PC-3 (cell line): ENCODE measurements around the gene C1orf210. TPM values are rescaled to one million over a fixed set of nuclear protein-coding genes. Genes with fewer than 3 reads are reported as not detected.

Source experiments
- ATAC-seq: fragments of 200-7000 bp; cut with Tn5 transposase; 2 replicates; pipeline ENCODE4 v1.9.1; 2020; ENCODE audit warnings: mild to moderate bottlenecking, moderate library complexity
- BruUV-seq: library from RNA; stranded (reverse); fragments of 400-500 nt; replicated peaks from 2 replicates; lab custom pipeline; 2021; lab: Mats Ljungman, UMichigan
- CTCF ChIA-PET: fragments of 300-600 bp; sonication (Branson Sonifier 250); formaldehyde crosslinking; loops from one replicate; lab custom pipeline; 2022; ENCODE audit warnings: antibody characterized with exemption; lab: Charles Lee
- POLR2A ChIA-PET: fragments of 300-600 bp; sonication (Branson Sonifier 250); formaldehyde crosslinking; loops from one replicate; lab custom pipeline; 2022; ENCODE audit warnings: antibody characterized with exemption; ENCODE audit not compliant: unreplicated experiment; lab: Charles Lee
- DNase-seq: peaks from one replicate; pipeline ENCODE4 v3.0.0-alpha.2; 2015
- H2AFZ ChIP-seq: fragments of 300-600 bp; sonication (generic); 2 replicates; pipeline ENCODE4 v1.6.0; 2016; ENCODE audit warnings: antibody characterized with exemption, low read length
- H3F3A ChIP-seq: fragments of 300-600 bp; sonication (generic); one replicate; pipeline ENCODE4 v1.6.0; 2017; ENCODE audit warnings: antibody characterized with exemption, low read length, control low read depth, mild to moderate bottlenecking; ENCODE audit not compliant: unreplicated experiment
- H3K27ac ChIP-seq: fragments of 300-600 bp; sonication (generic); 2 replicates; pipeline ENCODE4 v1.5.1; 2016; ENCODE audit warnings: mild to moderate bottlenecking, low read length
- H3K27me3 ChIP-seq: fragments of 300-600 bp; sonication (generic); 2 replicates; pipeline ENCODE4 v1.6.1; 2016; ENCODE audit warnings: low read length, mixed read lengths
- H3K36me3 ChIP-seq: fragments of 300-600 bp; sonication (generic); 2 replicates; pipeline ENCODE4 v1.6.1; 2016; ENCODE audit warnings: low read depth, mixed run types, low read length, mixed read lengths
- H3K4me1 ChIP-seq: fragments of 300-600 bp; sonication (generic); 2 replicates; pipeline ENCODE4 v1.5.1; 2016; ENCODE audit warnings: low read length; ENCODE audit not compliant: insufficient read depth
- H3K4me2 ChIP-seq: fragments of 300-600 bp; sonication (generic); 2 replicates; pipeline ENCODE4 v1.6.0; 2016; ENCODE audit warnings: low read length
- H3K4me3 ChIP-seq: fragments of 300-600 bp; sonication (generic); 2 replicates; pipeline ENCODE4 v1.5.1; 2016; ENCODE audit warnings: mild to moderate bottlenecking, low read length, mixed read lengths
- H3K79me2 ChIP-seq: fragments of 300-600 bp; sonication (generic); 2 replicates; pipeline ENCODE4 v1.6.1; 2017; ENCODE audit warnings: low read length, mixed read lengths
- H3K9ac ChIP-seq: fragments of 300-600 bp; sonication (generic); 2 replicates; pipeline ENCODE4 v1.6.0; 2016; ENCODE audit warnings: mild to moderate bottlenecking, low read length
- H3K9me2 ChIP-seq: fragments of 300-600 bp; sonication (generic); replicated peaks from 2 replicates; pipeline ENCODE4 v1.6.1; 2016; ENCODE audit warnings: mixed run types, low read length, mixed read lengths
- H3K9me3 ChIP-seq: fragments of 300-600 bp; sonication (generic); 2 replicates; pipeline ENCODE4 v1.6.1; 2016; ENCODE audit warnings: low read length, mixed read lengths
- H4K20me1 ChIP-seq: fragments of 300-600 bp; sonication (generic); 2 replicates; pipeline ENCODE4 v1.6.1; 2016; ENCODE audit warnings: low read length, mixed read lengths
- CTCF ChIP-seq: fragments of 300-600 bp; sonication (generic); conservative IDR thresholded peaks from 2 replicates; pipeline ENCODE4 v1.5.1; 2017; ENCODE audit warnings: antibody characterized with exemption, low read depth, mild to moderate bottlenecking, low read length
- EZH2 ChIP-seq: fragments of 300-600 bp; sonication (generic); IDR thresholded peaks from one replicate; pipeline ENCODE4 v1.6.1; 2017; ENCODE audit warnings: antibody characterized with exemption, mild to moderate bottlenecking, low read length; ENCODE audit not compliant: unreplicated experiment
- EZH2phosphoT487 ChIP-seq: fragments of 300-600 bp; sonication (generic); IDR thresholded peaks from 2 replicates; pipeline ENCODE4 v1.6.1; 2018; ENCODE audit warnings: mild to moderate bottlenecking, antibody characterized with exemption, low read length, borderline replicate concordance
- intact Hi-C: fragments of 100-400 bp; cut with micrococcal nuclease; formaldehyde crosslinking; loops from 2 replicates; pipeline ENCODE4 v1.9.0; 2023
- total RNA-seq: library from RNA; depleted of rRNA; stranded (reverse); fragments of >200 nt; gene quantifications from 2 replicates; pipeline ENCODE4 v1.2.3, GENCODE V29; 2014

C1orf210 gene
- total RNA-seq, 1 experiment from 2014 or later = 17.8 TPM

- Histone ChIP-seq H3F3A (no peaks in the 10 kb centered on the region), H3K9ac (no peak overlapping the region), H3K9me3 (no peaks in the 10 kb centered on the region), H2AFZ (no peak overlapping the region), H3K27me3 (no peaks in the 10 kb centered on the region), H3K27ac (no peak overlapping the region), H3K79me2 (no peaks in the 10 kb centered on the region), H3K36me3 (no peaks in the 10 kb centered on the region), H3K4me1 (no peaks in the 10 kb centered on the region), H3K4me3 (no peak overlapping the region), H3K4me2 (no peak overlapping the region), H3K9me2 (no peaks in the 10 kb centered on the region), H4K20me1 (no peaks in the 10 kb centered on the region)
- ATAC-seq (no peak), DNase-seq (no peak)
- ChIA-PET CTCF (no interaction called here), POLR2A (no interaction called here)
- BruUV-seq = no TSS peak
- intact Hi-C loops = no loop called here
- TF ChIP-seq EZH2 (no peak), EZH2phosphoT487 (no peak), CTCF (no peak)
Observed at GRCh38 chr1:43314233-43314632, 28.9 kb upstream of the C1orf210 start.

GRCh38 chr1:43313771-43314170 is 28.4 kb upstream of the C1orf210 start:
- Histone ChIP-seq H3K9ac (no peak overlapping the region), H3K27me3 (no peaks in the 10 kb centered on the region), H3K9me2 (no peaks in the 10 kb centered on the region), H3K4me3 (no peak overlapping the region), H3K36me3 (no peaks in the 10 kb centered on the region), H3K9me3 (no peaks in the 10 kb centered on the region), H3F3A (no peaks in the 10 kb centered on the region), H3K79me2 (no peaks in the 10 kb centered on the region), H3K4me2 (no peak overlapping the region), H2AFZ (no peak overlapping the region), H4K20me1 (no peaks in the 10 kb centered on the region), H3K27ac (no peak overlapping the region), H3K4me1 (no peaks in the 10 kb centered on the region)
- DNase-seq = no peak
- intact Hi-C loops = no loop called here
- no peak for TF ChIP-seq CTCF
- no peak for TF ChIP-seq EZH2phosphoT487
- no peak for TF ChIP-seq EZH2
- ChIA-PET CTCF (no interaction called here), POLR2A (no interaction called here)
- BruUV-seq = no TSS peak
- ATAC-seq = no peak

- ATAC-seq (no peak), DNase-seq (no peak)
- Histone ChIP-seq H2AFZ (no peak overlapping the region), H3K27me3 (no peaks in the 10 kb centered on the region), H3K79me2 (no peaks in the 10 kb centered on the region), H3K36me3 (no peaks in the 10 kb centered on the region), H3K4me2 (no peak overlapping the region), H4K20me1 (no peaks in the 10 kb centered on the region), H3K4me3 (no peak overlapping the region), H3K9me3 (no peaks in the 10 kb centered on the region), H3K9ac (no peak overlapping the region), H3K9me2 (no peaks in the 10 kb centered on the region), H3F3A (no peaks in the 10 kb centered on the region), H3K4me1 (no peaks in the 10 kb centered on the region), H3K27ac (no peak overlapping the region)
- CTCF ChIA-PET = no interaction called here
- TF ChIP-seq EZH2phosphoT487 = no peak
- TF ChIP-seq CTCF = no peak
- no peak for TF ChIP-seq EZH2
- intact Hi-C loops = no loop called here
- POLR2A ChIA-PET = no interaction called here
- no TSS peak for BruUV-seq
Observed at GRCh38 chr1:43312663-43313515, 27.5 kb upstream of the C1orf210 start.
